NCI-H1105 treated with DMSO at 0.1 percent for 48 hours (cell line): ENCODE measurements around the gene SH3PXD2B.

Experiments
- DNase-seq: peaks from one replicate; lab custom pipeline; 2025; lab: John Stamatoyannopoulos, UW

SH3PXD2B gene

DNA sequence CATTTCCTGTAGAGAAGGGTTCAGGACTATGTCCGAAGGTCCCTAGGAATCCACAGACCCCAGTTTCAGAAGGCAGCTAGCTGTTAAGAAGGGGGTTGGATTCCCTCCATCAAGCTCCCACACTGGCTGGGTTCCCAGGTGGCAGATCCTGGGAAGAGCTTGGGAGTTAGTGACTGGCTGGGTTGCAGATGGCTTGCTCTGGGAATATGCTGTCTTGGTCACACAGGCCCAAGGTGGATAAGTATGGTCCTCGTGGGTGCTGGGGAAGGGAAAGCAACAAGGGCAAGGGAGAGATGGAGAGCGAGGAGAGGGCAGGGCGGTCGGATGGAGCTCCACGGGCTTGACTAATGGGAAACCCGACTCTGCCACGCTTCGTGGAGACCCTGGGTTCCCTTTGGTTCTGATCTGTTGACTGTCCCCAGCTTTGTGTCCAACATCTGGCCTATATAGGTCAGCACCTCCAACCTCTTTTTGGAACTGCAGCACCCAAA lies 17.4 kb downstream of the SH3PXD2B start:
- no peak for DNase-seq

GRCh38 chr5:172436078-172436878 lies 18.0 kb downstream of the SH3PXD2B start:
- no peak for DNase-seq

DNA sequence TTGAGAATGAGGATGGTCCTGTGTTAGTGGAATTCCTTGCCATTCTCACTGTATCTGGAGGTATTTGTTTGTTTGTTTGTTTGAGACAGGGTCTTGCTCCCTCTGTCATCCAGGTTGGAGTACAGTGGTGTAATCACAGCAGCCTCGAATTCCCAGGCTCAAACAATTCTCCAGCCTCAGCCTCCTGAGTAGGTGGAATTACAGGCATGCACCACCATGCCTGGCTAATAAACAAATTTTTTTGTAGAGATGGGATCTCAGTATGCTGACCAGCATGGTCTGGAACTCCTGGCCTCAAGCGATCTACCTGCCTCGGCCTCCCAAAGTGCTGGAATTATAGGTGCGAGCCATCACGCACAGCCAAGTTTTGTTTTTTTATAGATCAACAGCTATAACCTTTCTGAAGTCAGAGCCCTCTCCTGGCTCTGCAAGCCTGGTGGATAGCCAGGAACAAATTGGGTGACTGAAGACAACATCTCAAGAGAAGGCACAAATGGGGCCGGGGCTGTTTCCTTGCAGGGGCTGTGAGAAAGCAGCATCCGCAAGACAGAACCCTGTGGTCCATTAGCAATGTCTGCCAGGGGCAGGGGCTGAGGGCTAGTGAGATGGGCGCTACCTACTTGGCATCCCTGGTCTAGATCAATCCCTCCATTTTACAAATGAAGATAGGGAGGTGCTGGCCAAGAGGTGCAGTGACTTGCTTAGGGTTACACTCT lies 18.8 kb downstream of the SH3PXD2B start:
- DNase-seq: no peak

GRCh38 chr5:172434251-172434650 lies 20.1 kb downstream of the SH3PXD2B start:
- DNase-seq: no peak

- no peak for DNase-seq
These were observed 20.8 kb downstream of the SH3PXD2B start for GRCh38 chr5:172433513-172433912.

- DNase-seq: no peak
These were observed 21.3 kb downstream of the SH3PXD2B start for GRCh38 chr5:172433071-172433470.

DNA sequence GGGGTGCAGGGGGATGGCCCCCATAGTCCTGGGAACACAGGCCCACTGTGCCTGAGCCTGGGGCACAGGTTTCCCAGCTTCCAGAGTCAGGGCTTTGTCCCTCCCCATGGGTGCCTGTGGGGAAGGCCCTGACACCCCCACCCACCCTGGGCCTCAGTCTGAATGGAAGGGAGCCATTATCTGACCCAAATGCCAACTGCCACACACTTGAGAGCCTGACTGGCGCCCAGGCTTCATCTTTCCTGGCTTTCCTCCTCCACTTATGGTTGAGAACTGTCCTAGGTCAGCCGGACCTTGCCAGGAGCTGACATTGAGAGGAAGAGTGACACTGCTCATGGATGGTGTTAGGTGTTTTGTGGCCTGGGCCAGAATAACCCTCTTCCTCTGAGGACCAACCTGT lies 24.0 kb downstream of the SH3PXD2B start:
- DNase-seq: no peak

DNA sequence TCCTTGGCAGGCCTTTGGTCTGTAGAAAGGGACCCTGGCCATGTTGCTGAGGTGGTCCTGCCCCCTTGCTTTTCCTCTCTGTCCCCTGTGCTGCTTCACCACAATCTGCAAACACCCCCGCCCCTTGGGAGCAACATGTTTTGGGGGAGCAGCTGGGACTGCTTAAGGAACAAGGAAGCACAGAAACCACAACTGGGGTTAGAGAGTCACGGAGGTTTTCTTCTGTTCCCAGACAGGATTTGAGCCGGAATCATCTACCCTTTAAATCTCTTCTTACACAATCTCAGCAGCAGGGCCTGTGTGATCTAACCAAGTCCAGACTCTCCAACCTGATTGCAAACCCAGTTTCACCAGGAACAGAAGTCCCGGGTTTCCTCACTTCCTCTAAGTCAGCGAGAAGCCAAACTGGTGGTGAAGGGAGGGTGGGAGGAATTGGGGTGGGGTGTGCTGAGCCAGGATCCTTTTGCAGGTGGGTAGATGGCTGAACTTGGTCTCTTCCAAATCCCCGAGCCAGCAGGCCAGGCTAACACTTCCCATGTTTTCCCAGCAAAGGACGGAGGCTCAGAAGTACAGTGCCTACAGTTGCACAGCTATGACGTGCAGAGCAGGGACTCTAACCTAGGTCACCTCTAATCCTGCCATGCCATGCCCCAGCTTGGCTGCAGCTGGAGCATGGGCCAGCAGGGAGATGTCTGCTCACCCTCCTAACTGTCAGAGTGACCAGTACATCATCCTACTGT lies 25.0 kb downstream of the SH3PXD2B start:
- no peak for DNase-seq

- DNase-seq: no peak
These were observed 25.8 kb downstream of the SH3PXD2B start for GRCh38 chr5:172428224-172429166.

DNA sequence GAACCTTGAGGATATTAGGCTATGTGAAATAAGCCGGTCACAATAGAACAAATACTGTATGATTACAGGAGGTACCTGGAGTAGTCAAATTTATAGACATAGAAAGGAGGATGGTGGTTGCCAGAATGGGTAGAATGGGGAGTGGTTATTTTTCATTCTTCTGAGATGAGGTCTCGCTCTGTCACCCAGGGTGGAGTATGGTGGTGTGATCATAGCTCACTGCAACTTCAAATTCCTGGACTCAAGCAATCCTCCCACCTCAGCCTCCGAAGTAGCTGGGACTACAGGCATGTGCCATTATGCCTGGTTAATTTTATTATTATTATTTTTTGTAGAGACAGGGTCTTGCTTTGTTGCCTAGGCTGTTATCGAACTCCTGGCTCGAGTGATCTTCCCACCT lies 27.1 kb downstream of the SH3PXD2B start:
- DNase-seq: no peak

- no peak for DNase-seq
These were observed 28.2 kb downstream of the SH3PXD2B start for GRCh38 chr5:172426086-172426485.

GRCh38 chr5:172425402-172425801 lies 28.9 kb downstream of the SH3PXD2B start:
- no peak for DNase-seq

GRCh38 chr5:172424808-172425207 lies 29.5 kb downstream of the SH3PXD2B start:
- no peak for DNase-seq

DNA sequence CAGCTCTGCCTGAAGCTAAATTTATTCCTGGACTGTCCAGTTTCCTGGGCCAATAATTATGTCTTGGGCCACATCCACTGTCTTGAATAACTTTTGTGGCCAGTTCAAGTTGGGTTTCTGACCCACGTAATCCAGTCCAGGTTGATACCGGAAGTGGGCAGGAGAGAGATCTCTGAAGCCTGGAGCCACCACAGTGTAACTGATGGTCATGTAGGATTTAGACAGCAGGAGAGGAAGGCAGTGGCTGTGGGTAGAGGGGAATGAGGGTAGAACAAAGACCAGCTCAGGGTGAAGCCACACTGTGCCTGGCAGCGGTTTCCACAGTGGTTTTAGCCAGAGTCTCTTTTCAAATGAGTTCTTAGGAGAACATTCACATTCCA lies 30.2 kb downstream of the SH3PXD2B start:
- no peak for DNase-seq

DNA sequence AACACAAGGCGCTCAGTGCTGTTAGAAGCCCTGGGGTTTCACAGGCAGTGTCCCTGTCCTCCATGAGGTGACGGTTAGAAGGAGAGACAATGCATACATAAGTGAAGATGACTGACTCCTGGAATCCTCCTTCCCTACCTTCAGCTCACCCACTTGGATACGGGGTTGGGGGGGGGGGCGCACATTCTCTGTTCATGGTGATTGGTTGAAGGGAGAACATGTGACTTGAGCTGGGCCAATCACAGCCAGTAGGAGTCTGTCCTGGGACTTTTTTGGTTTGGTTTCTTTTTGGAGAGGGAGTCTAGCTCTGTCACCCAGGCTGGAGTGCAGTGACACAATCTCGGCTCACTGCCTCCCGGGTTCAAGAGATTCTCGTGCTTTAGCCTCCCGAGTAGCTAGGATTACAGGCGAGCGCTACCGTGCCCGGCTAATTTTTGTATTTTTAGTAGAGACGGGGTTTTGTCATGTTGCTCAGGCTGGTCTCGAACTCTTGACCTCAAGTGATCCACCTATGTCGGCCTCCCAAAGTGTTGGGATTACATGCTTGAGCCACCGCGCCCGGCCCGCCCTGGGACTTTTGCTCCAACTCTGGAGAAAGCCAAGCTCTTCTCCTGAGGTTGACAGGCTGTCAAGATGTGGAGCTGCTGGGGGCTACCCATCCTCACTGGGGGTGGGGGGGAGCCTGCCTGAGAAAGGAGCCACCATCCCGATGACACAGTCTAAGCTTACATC lies 30.8 kb downstream of the SH3PXD2B start:
- DNase-seq: no peak

DNA sequence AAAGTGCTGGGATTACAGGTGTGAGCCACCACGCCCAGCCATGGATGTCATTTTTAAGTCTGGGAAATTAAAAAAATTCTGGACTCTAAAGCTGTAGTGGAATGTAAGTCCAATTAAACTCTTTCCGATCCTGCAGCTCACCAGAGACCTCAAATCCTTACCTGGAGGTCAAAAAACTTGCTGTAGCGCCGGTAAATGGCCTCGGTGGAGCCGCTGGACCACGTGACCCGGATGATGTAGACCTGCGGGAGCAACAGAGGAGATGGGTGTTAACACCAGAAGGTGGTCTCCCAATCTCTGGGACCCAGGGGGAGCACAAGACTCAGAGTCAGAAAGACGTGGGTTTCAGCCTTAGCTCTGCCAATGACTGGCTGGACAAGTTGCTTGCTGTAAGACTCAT lies 32.1 kb downstream of the SH3PXD2B start:
- DNase-seq: no peak

DNA sequence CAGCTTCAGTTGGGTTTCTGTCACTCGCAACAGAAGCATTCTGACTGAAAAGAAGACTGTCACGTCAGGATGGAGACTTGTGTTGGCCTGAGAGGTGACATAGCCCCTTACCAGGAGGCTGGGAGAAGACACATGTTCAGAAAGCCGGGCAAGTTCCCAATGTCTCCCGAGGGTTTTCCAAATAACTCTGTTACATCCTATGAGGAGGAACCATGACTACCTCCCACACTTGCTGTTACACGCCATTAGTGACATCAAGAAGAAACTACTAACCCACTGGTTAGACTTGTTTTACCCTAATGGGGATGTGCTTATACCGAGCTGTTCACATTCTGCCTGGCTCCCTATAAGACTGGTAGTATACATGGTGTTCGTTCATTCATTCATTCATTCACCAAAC lies 33.3 kb downstream of the SH3PXD2B start:
- DNase-seq: no peak

DNA sequence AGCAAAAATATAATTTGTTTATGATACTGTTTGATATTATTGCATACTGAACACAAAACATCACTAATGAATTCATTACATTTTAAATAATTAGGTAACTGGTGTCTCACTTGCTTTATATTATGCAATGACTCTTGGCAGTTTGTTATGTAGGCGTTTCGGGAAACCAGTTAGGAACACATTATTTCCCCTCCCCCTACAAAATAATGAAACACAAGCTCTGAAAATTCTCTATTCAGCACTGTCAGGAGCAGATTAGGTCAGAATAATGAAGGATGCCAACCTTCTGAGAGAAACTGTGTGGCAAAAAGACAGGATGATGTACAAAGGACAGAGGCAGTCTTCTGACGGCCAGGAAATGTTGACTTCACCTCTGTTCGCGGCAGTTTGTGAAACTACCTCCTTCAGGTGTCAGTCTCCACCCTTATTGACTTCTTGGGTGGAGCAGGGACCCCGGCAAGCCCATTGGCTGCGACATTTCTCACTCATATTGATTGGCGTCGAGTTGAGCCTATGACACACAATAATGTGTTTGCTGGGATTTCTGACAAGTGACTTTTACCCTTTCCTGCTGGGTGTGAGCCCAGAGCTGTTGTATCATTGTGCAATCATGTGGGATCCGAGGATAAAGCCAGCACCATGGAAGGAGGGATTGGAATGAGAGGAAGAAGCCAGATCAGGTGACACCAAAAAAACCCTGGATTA lies 33.9 kb downstream of the SH3PXD2B start:
- no peak for DNase-seq

- DNase-seq: no peak
These were observed 35.2 kb downstream of the SH3PXD2B start for GRCh38 chr5:172418862-172419814.
